Prostate gland (tissue), 2 donors: ENCODE results near the gene WAS.
"Not testable (repeated sequence)": the region's sequence is repeated elsewhere in the genome, so short reads cannot be mapped to it uniquely, and the experiment has no call there.

Experiments used
- CTCF ChIP-seq, 4 experiments: fragments of 200-600 bp in 2 of 4; fragments of 450-650 bp in 2 of 4; sonication (generic) in 2 of 4; IDR thresholded peaks; 1 replicate in 3 of 4; 2 replicates in 1 of 4; pipeline ENCODE4 v1.5.1; 2016 to 2019; ENCODE audit warnings: antibody characterized with exemption in 4 of 4, mild to moderate bottlenecking in 2 of 4, moderate library complexity in 2 of 4
- POLR2A ChIP-seq: fragments of 450-650 bp; IDR thresholded peaks from one replicate; pipeline ENCODE4 v1.6.1; 2016; ENCODE audit warnings: antibody characterized with exemption, mild to moderate bottlenecking

GRCh38 chrX:48680467-48680866, 3.1 kb upstream of the WAS start:
- not testable (repeated sequence) for TF ChIP-seq CTCF (IDR thresholded peaks at IDR 0.05); POLR2A
